ENCODE measurements around the gene HOTAIR.

HOTAIR gene

GRCh38 chr12:53947743-53948142 is 27.0 kb downstream of the HOTAIR start:
- H3K4me3 ChIP-seq (replicated peaks; ENCODE audit: low read depth, low read length) = no peak overlapping the region
- no peak for DNase-seq (ENCODE audit: low read depth)
- no peak for TF ChIP-seq CTCF (IDR thresholded peaks at IDR 0.05; ENCODE audit: low read length, missing control alignments)

DNA sequence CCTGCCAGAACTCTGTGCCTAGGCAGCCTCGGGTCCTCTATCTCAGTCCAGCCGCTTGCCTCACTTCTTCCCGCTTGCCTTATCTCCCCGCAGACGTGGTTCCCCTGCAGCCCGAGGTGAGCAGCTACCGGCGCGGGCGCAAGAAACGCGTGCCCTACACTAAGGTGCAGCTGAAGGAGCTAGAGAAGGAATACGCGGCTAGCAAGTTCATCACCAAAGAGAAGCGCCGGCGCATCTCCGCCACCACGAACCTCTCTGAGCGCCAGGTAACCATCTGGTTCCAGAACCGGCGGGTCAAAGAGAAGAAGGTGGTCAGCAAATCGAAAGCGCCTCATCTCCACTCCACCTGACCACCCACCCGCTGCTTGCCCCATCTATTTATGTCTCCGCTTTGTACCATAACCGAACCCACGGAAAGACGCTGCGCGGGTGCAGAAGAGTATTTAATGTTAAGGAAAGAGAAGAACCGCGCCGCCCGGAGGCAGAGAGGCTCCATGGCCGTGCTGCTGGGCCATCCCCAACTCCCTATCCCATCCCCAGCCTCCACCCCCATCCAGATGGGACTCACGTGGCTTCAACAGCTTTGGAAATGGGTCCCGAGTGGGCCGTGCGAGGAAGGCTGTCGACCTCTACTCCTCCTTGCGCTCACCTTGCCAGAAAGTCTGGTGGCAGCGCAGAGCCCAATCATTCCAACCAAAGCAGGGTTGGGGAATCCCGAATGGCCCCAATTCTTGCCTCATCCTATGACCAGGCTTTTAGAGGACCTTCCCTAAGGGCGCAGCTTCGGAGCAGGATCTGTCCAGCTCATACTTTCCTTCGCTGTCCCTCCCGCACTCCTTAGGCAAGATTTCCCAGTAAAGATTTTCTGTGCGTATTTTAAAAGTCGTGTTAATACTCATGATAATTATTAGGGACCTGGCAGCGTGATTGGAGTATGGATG is 29.6 kb downstream of the HOTAIR start:
- H3K4me3 ChIP-seq (replicated peaks; ENCODE audit: low read depth, low read length) = no peak overlapping the region
- no peak for DNase-seq (ENCODE audit: low read depth)
- TF ChIP-seq CTCF (IDR thresholded peaks at IDR 0.05; ENCODE audit: low read length, missing control alignments) = no peak

GRCh38 chr12:53944209-53944608 is 30.5 kb downstream of the HOTAIR start:
- no peak for TF ChIP-seq CTCF (IDR thresholded peaks at IDR 0.05; ENCODE audit: low read length, missing control alignments)
- H3K4me3 ChIP-seq (replicated peaks; ENCODE audit: low read depth, low read length) = no peak overlapping the region
- no peak for DNase-seq (ENCODE audit: low read depth)

- no peak for TF ChIP-seq CTCF (IDR thresholded peaks at IDR 0.05; ENCODE audit: low read length, missing control alignments)
- no peak overlapping the region for H3K4me3 ChIP-seq (replicated peaks; ENCODE audit: low read depth, low read length)
- no peak for DNase-seq (ENCODE audit: low read depth)
Observed at GRCh38 chr12:53942467-53942997, 32.2 kb downstream of the HOTAIR start.

GRCh38 chr12:53941750-53942149 is 33.0 kb downstream of the HOTAIR start:
- DNase-seq (ENCODE audit: low read depth) = no peak
- no peak for TF ChIP-seq CTCF (IDR thresholded peaks at IDR 0.05; ENCODE audit: low read length, missing control alignments)
- no peak overlapping the region for H3K4me3 ChIP-seq (replicated peaks; ENCODE audit: low read depth, low read length)

- DNase-seq (ENCODE audit: low read depth) = no peak
- H3K4me3 ChIP-seq (replicated peaks; ENCODE audit: low read depth, low read length) = no peak overlapping the region
- no peak for TF ChIP-seq CTCF (IDR thresholded peaks at IDR 0.05; ENCODE audit: low read length, missing control alignments)
Observed at GRCh38 chr12:53941187-53941586, 33.6 kb downstream of the HOTAIR start.

All from fibroblast of pulmonary artery (primary cell).